Hepatocyte (in vitro differentiated cells): ENCODE results near the gene TLL1.

Source experiments
- EZH2 ChIP-seq: fragments of 200-600 bp; sonication (generic); IDR thresholded peaks from 2 replicates; pipeline ENCODE4 v1.6.1; 2016; ENCODE audit warnings: antibody characterized with exemption, mild to moderate bottlenecking, borderline replicate concordance
- TF ChIP-seq, protein P1 (sequence below): fragments of 200-600 bp; sonication (generic); IDR thresholded peaks from 2 replicates; pipeline ENCODE4 v1.5.1; 2016; ENCODE audit warnings: antibody characterized with exemption, mild to moderate bottlenecking; ENCODE audit not compliant: poor library complexity

DNA sequence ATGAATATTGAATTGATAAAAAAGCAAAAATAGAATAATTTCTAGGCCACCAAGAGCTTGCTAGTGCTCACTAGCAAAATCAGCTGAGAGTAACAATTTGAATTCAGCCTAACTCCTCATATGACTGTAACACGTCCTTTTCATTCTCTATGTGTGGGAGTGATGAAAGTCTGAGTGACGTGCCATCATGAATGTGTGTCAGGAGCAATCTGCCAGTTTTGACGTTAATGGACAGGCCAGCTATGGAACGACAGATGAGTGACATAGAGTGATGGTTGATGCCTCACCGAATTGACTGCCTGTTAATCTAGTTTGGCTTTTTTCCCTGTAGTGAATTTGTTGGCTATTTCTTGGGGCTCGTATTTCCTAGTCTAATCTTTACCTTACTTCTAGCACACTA is 200.7 kb downstream of the TLL1 start:
- TF ChIP-seq, protein P1, sequence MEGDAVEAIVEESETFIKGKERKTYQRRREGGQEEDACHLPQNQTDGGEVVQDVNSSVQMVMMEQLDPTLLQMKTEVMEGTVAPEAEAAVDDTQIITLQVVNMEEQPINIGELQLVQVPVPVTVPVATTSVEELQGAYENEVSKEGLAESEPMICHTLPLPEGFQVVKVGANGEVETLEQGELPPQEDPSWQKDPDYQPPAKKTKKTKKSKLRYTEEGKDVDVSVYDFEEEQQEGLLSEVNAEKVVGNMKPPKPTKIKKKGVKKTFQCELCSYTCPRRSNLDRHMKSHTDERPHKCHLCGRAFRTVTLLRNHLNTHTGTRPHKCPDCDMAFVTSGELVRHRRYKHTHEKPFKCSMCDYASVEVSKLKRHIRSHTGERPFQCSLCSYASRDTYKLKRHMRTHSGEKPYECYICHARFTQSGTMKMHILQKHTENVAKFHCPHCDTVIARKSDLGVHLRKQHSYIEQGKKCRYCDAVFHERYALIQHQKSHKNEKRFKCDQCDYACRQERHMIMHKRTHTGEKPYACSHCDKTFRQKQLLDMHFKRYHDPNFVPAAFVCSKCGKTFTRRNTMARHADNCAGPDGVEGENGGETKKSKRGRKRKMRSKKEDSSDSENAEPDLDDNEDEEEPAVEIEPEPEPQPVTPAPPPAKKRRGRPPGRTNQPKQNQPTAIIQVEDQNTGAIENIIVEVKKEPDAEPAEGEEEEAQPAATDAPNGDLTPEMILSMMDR = no peak
- no peak for TF ChIP-seq EZH2
